ENCODE measurements around the gene APOBEC3C. TPM values are rescaled to one million over a fixed set of nuclear protein-coding genes. Genes with fewer than 3 reads are reported as not detected.
"Not testable (repeated sequence)": the region's sequence is repeated elsewhere in the genome, so short reads cannot be mapped to it uniquely, and the experiment has no call there.

APOBEC3C gene
- total RNA-seq, 1 donor from 2014 or later: 9.5 TPM

DNA sequence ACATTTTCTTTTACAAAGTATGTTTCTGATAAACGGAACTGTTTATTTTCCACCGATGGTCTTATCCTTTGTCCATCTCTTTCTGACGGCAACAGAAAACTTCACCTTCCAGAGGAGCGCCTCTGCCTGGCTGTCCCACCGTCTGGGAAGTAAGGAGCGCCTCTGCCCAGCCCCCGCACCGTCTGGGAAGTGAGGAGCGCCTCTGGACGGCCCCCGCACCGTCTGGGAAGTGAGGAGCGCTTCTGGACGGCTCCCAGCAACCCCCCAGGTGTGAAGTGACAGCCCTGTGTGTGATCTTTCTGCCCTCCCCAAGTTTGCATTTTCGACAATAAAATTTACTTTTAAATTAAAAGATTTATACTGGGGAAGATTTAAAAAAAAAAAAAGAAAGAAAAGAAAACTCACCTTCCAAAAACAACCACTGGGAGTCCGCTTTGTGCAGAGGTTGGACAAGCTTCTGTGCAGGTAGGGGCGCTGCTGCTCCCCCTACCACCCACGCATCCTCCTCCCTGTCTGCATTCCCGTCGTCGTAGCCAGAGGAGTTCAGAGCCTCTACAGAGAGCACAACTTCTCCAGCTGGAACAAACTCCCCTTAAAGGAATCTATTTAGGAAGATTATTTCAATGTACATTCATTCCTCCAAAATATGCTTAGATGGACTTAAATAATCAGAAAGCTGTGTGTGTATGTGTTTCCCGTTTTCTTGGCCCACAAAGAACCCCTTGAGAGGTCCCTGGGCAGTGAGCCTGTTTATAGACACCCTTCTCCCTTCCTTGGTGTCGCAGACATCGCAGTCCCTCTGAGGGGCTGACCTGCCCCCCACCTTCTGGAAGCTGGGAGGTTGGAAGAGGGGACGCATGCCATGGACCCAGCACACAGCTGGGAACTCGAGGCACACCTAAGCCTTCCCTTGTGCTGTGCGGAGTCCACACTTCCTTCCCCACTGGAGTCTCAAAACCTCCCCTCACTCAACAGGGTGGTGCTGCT lies 32.8 kb upstream of the APOBEC3C start:
- no peak for DNase-seq (ENCODE audit: low read depth, low spot score)
- Mint-ChIP-seq H3K27ac (ENCODE audit: unreplicated experiment) (no peak overlapping the region), H3K4me1 (peaks cover 17% of the 10 kb centered on the region), H3K4me3 (peak overlapping the region; percentile 31), H3K27me3 (ENCODE audit: low read depth) (peaks cover 6% of the 10 kb centered on the region), H3K9me3 (peaks cover 3% of the 10 kb centered on the region), H3K36me3 (ENCODE audit: low read depth) (peaks cover 6% of the 10 kb centered on the region)
- TF ChIP-seq, protein P1, sequence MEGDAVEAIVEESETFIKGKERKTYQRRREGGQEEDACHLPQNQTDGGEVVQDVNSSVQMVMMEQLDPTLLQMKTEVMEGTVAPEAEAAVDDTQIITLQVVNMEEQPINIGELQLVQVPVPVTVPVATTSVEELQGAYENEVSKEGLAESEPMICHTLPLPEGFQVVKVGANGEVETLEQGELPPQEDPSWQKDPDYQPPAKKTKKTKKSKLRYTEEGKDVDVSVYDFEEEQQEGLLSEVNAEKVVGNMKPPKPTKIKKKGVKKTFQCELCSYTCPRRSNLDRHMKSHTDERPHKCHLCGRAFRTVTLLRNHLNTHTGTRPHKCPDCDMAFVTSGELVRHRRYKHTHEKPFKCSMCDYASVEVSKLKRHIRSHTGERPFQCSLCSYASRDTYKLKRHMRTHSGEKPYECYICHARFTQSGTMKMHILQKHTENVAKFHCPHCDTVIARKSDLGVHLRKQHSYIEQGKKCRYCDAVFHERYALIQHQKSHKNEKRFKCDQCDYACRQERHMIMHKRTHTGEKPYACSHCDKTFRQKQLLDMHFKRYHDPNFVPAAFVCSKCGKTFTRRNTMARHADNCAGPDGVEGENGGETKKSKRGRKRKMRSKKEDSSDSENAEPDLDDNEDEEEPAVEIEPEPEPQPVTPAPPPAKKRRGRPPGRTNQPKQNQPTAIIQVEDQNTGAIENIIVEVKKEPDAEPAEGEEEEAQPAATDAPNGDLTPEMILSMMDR (conservative IDR thresholded peaks at IDR 0.05): peak; percentile 55

DNA sequence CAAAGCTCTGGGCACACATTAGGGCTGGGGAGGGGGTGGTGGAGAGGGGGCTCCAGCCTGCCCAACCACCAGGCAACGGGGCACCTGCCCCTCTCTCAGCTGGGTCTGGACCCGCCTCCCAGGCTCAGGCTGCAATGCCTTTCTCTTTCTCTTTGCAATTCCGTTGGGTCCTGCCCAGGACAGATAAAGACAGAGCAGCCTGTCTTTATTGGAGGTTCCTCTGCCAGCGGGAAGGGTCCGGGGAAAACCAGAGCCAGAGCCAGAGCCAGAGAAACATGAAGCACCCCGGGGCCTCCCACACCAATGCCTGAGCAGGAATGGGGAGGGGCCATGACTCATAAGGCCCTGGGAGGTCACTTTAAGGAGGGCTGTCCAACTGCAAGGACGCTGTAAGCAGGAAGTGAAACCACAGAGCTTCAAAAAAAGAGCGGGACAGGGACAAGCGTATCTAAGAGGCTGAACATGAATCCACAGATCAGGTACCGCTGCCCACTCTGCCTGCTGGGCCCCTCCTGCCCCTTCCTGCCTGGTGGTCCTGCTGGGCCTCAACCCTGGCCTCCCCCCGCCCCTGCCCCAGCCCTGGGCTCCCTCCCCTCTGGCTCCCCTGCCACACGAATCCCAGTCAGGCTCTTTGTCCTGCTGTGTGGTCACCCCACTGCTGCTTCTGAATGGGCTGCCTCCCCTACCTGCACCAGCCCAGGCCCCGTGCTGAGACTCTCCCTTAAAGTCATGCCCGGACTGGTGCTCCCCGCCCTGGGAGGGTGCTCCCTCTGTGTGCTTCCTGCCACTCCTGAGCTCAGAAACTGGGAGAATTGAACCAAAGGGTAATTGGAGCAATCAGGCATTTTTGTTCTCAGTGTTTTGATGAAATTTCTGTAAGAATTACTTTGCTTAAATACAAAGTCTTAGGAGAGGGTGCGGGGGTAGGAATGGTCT lies 31.8 kb upstream of the APOBEC3C start, which contains the start of gene APOBEC3B:
APOBEC3B (plus strand) TSS at position 356 of the 936 bp plus-strand sequence; CDS start at position 463, 107 bp downstream.
- Mint-ChIP-seq H3K36me3 (ENCODE audit: low read depth) (peaks cover 4% of the 10 kb centered on the region), H3K9me3 (no peaks in the 10 kb centered on the region), H3K4me3 (peak within 1 kb of the TSS; percentile 65), H3K27me3 (ENCODE audit: low read depth) (peaks cover 6% of the 10 kb centered on the region), H3K4me1 (peaks cover 17% of the 10 kb centered on the region), H3K27ac (ENCODE audit: unreplicated experiment) (peak within 1 kb of the TSS; percentile 88)
- peak; percentile 32 for DNase-seq (ENCODE audit: low read depth, low spot score)
- TF ChIP-seq, protein P1 (conservative IDR thresholded peaks at IDR 0.05): no peak

DNA sequence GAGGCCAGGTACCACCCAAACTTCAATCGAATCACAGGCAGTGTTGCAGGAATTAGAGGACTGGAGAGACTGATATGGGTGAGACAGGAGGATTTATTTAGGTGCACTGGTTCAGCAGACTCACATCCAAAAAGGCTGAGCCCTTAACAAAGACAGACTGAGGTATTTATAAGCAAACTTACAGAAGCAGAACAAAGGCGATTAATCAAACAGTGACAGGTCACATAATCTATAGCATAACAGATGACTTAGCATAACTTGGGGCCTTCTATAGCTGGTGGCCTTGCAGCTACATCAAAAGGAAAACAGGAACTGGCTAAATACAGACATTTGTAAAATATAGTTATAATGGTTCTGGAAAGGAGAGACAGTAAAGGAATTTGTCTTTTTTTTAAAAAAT lies 29.8 kb upstream of the APOBEC3C start:
- H3K4me1 Mint-ChIP-seq: peaks cover 17% of the 10 kb centered on the region
- H3K9me3 Mint-ChIP-seq: no peaks in the 10 kb centered on the region
- TF ChIP-seq, protein P1 (conservative IDR thresholded peaks at IDR 0.05): no peak
- peaks cover 4% of the 10 kb centered on the region for H3K36me3 Mint-ChIP-seq (ENCODE audit: low read depth)
- DNase-seq (ENCODE audit: low read depth, low spot score): no peak
- no peak overlapping the region for H3K4me3 Mint-ChIP-seq
- peaks cover 2% of the 10 kb centered on the region for H3K27me3 Mint-ChIP-seq (ENCODE audit: low read depth)
- no peak overlapping the region for H3K27ac Mint-ChIP-seq (ENCODE audit: unreplicated experiment)

DNA sequence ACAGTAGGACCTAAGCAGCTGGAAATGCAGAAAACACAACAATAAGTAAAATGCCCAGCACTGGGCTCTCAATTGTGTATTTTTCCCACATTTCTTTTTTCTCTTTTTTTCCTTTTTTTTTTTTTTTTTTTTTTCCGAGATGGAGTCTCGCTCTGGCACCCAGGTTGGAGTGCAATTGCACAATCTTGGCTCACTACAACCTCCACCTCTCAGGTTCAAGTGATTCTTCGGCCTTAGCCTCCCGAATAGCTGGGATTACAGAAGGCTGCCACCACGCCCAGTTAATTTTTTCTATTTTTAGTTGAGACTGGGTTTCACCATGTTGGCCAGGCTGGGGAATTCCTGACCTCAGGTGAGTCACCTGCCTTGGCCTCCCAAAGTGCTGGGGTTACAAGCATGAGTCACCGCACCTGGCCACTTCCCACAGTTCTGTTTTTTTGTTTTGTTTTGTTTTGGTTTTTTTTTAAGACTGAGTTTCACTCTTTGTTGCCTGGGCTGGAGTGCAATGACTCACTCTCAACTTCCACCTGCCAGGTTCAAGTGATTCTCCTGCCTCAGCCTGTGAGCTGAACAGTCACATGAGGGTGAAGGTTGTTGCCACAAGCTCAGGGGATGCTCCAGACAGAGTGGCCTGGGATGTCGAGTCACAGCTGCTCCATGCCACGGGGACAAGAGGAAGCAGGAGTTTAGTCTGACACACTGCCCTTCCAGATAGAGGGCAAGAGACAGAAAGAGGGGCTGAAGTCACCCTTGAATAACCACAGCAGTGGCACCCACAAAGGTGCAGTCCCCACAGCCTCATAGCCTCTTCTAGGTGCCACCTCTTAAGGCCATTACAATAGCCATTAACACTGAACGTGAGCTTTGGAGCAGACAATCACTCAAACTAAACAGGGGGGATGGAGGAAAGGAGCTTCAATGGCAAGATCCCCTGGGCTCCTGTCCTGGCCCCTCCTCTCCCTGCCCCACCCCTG lies 29.0 kb upstream of the APOBEC3C start:
- not testable (repeated sequence) for H3K9me3 Mint-ChIP-seq; DNase-seq (ENCODE audit: low read depth, low spot score); H3K27ac Mint-ChIP-seq (ENCODE audit: unreplicated experiment); H3K27me3 Mint-ChIP-seq (ENCODE audit: low read depth); H3K36me3 Mint-ChIP-seq (ENCODE audit: low read depth); H3K4me3 Mint-ChIP-seq
- H3K4me1 Mint-ChIP-seq: peaks cover 17% of the 10 kb centered on the region

DNA sequence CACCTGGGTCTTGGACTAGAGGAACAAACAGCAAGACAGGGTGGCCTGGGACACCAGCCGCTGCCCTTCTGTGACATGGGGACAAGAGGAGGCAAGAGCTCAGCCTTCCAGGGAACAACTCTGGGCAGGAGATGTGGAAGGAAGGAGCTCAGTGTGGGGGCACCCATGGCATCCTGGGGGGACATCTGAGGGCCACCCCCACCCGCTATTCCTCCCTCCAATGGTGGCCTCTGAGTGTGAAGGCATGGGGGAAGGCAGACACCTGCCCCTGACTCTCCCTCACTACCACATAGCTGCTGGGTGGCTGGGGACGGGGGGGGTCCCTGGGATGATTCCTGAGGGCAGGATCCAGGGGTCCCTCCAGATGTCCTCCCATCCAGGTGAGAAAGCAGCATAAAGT lies 27.4 kb upstream of the APOBEC3C start:
- Mint-ChIP-seq H3K27me3 (ENCODE audit: low read depth) (no peaks in the 10 kb centered on the region), H3K36me3 (ENCODE audit: low read depth) (peaks cover 4% of the 10 kb centered on the region), H3K4me3 (no peak overlapping the region), H3K4me1 (peaks cover 12% of the 10 kb centered on the region), H3K9me3 (no peaks in the 10 kb centered on the region), H3K27ac (ENCODE audit: unreplicated experiment) (peak overlapping the region; percentile 43)
- TF ChIP-seq, protein P1 (conservative IDR thresholded peaks at IDR 0.05): no peak
- DNase-seq (ENCODE audit: low read depth, low spot score): no peak

All from neural crest cell (in vitro differentiated cells).